D341Med (cell line): Measurements from ENCODE around the gene ATXN7L1.
A peak's percentile ranks its signal among the peaks of the same experiment; 100 is the strongest.

Experiments used
- DNase-seq: peaks from one replicate; pipeline ENCODE4 v3.0.0; 2012; ENCODE audit warnings: low spot score

The ATXN7L1 gene

DNA sequence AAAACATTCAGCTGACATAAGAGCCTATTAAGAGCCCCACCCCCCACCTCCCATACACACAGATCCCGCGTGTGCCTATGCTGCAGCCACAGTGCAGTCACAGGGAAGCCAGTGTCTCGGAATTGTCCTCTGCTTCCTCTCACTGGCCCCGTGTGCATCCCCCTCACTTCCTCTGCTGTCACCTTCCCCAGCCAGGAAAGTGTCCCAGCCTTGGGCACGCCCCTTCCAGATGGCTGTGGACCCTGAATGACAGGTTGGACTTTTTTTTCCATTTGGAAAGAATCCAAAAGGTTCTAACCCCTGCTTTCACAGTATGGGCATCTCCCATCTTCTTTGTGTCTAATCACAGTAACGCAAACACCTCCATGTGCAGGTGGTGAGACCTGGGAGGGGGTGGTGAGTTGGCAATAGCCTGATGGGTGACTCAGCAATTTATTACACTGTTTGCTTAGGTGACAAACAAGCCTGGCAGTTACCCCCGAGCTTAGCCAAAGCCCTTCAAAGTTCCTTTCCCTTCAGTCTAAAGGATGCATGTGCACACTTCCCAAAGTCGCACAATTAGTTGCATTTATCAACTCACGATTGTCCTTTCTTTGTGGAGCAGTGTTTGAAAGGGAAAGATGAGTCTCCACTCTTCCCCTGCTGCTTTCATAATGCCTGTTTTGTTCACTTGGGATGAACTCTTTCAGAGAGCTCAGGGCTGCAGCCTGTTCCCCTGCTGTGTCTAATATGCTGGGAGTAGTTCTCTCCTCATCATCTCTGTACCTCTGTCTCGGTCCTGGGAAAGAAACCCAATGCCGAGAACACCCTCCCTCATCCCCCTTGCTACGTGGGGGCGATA, 227.6 kb downstream of the ATXN7L1 start:
- no peak for DNase-seq

DNA sequence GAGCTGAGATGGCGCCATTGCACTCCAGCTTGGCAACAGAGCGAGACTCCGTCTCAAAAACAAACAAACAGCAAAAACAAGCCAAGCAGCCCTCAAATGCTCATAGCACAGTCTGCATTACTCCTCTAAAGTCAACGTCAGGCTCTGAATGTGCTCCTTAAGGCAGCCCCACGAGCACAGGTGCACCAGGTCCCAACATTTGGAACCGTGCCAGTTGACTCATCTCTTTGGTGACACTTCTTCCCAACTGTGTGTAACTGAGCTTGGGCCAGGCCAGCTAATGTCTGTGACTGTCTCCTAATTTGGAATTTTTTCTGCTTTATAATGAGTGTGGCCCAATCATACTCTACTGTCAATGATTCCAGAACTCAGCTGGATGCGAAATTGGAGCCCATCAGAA, 228.8 kb downstream of the ATXN7L1 start:
- DNase-seq = no peak

- DNase-seq = no peak
Measured at GRCh38 chr7:105644937-105645336, 231.5 kb downstream of the ATXN7L1 start.

DNA sequence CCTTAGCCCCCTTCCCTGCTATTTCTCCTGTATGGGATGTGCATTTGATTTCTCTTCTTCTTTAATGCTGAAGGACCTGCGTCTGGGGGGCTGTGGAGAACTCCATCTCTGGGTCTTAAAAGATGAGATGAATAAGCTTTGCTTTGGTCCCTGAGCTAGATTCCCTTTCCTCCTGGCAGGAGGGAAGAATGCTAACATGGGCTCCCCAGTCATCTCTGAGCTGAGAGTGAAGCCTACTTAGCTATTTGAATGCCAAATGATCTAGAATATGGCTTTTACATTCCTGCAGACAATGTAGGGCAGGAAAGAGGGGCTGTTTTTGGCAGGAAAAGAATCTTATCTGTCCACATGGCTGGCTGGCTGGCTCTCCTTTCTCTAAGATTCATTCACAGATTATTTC, 232.5 kb downstream of the ATXN7L1 start:
- DNase-seq = no peak

- DNase-seq = peak; percentile 78
Measured at GRCh38 chr7:105643384-105643783, 233.0 kb downstream of the ATXN7L1 start.

DNA sequence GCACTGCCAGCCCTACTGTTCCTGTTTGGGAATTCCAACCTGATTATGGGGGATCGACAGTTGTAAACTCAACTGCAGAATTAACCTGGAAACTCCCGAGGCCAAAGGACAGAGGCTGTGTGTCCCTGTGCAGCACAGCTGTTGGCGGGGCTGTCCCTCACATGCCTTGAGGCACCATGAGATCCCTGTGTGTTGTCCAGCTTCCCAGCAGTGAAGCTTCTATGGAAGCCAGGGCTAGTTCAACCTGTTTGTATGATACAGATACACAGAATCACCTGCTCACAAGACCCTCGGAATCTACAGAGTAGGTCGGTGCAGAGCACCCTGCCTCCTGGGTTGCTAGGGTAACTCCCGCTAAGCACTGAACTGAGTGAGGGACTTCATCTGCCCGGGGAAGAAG, 234.1 kb downstream of the ATXN7L1 start:
- no peak for DNase-seq

DNA sequence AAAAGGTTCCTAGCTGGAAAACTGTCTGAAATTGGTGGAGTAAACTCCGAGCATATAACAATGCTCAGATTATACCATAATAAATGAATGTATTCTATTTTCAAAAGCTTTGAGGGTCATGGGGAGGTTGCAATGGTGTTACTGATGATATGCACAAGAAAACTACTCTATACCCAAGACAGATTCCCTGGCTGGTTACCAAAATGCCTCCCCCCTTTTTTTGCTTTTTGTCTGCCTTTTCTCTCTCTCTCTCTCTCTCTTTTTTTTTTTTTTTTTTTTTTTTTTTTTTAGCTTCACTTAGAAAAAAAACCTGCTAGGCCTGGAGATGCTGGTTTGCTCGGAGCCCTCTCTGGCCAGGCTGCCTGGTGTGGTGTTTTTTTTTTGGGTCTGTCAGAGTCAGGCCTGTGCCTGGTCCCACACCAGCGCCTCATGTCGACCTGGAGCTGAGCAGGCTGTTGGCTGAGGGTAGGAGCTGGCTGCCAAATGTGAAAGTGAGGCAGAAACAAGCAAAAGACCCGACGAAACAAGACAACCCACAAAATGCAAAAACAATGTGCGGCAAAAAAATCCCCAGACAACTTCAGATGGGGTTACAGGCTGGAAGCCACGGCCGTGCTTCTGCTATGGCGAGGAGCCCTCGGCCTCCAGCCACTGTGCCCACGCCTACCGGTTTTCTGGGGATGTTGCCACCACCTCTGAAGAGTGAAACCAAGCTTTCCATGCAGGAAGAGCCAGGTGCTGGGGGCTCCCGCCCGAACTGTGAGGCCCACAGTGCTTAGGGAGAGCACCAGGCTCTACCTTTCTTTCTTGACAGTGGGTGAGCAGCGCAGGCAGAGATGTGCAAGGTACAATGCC, 235.2 kb downstream of the ATXN7L1 start:
- peak; percentile 25 for DNase-seq

DNA sequence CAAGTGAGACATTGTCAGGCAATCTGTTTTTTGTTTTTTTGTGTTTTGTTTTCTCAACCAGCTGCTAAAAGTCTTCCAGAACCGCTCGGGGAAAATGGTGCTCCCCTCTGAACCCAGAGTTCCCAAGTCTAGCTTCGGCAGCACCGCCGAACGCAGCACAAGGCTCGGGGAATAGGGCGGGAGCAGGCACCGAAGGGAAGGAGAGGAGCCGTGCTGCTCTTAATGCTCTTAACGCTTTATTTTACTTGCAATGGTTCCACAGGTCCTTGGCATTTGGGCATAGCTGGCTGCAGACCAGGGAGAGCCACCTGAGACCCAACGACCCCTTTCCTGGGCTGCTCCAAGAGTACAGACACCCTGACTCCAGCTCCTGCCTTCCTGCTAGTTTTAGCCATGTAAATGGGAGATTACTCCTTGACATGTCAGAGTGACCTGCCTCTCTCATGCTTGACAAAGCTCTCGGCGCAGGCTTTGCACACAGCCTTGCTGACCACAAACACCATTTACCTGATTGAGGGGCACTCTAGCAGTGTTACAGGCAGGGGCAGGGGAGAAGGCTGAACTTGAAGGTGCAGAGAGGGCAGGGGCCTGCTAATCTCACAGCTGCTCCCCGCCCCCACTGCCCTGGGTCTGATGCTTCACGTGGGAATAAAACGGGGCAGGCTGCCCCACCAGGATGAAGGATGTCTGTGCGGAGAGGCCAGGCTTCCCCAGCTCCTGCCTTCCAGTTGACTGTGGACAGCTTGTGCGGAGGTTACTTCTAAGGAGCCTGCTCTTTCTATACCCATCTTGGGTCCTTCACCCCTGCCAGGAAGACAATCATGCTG, 236.5 kb downstream of the ATXN7L1 start:
- peak; percentile 27 for DNase-seq

GRCh38 chr7:105638902-105639495, 237.4 kb downstream of the ATXN7L1 start:
- peak; percentile 17 for DNase-seq

DNA sequence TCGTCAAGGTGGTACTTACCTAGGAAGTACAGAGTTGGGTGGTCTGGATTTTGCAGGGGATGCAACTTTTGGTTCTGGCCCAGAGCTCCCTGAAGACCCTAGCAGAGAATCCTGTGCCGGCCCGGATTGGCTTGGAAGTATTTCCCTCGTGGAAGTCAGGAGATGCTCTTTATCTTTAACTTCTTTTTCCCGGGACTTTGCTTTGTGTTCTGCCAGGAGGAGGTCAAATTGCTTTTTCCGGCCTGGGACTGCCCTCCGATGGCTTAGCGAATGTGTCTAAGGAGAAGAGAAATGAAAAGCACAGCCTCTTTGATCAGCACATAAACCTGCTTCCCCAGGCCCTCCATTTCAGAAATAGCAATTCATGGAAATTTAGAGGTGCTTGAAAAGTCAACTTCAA, 238.1 kb downstream of the ATXN7L1 start:
- DNase-seq = no peak

DNA sequence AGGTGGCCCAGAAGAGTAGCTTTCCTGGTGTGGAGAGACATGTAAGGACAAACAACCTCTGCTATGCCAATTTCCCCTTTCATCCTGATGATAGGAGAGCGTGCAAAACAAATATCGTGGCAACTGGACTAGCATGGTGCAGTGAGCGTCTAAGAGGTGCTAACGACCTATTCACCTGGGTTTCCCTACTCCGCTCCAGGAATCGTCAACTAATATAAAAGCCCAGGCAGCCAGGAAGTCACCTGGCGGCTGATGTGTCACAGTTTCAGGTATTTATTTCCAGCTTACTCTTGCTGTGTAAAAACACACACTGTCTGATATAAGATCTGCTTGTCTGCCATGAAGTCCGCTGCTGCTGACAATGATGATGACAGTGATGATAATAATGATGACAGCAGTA, 238.6 kb downstream of the ATXN7L1 start:
- no peak for DNase-seq

- no peak for DNase-seq
Measured at GRCh38 chr7:105636982-105637381, 239.4 kb downstream of the ATXN7L1 start.

DNA sequence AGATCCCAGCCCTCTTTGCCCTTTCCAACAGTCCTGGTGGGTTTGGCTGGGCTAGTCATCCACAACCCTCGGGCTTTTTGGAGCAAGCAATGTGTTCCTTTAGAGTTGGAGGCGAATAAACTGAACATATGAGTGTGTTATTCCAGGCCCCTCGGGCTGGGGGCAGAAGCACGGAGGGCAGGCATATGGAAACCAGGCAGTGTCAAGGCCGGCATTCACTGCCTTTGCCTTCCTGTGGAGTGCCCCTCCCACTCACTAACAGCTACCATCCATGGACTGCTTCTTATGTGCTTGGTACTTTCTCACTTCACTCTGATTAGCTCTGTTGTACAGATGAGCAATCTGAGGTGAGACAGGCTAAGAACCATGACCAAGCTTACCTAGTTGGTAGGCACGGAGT, 241.2 kb downstream of the ATXN7L1 start:
- no peak for DNase-seq

DNA sequence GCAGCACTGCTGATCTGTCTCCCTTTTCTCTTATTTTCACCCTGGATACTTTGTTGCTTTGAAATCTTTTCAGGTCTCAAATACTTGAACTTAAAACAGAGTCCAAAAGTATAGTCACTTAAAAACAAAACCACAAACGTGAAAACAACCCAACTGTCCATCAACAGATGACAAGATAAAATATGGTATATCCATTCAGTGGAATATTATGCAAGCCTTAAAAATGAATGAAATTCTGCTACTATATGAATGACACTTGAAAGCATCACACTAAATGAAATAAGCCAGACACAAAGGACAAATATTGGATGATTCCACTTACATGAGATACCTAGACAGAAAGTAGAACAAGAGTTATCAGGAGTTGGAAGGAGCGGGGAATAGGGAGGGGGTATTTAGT, 250.4 kb downstream of the ATXN7L1 start:
- DNase-seq = no peak

GRCh38 chr7:105623906-105624305, 252.5 kb downstream of the ATXN7L1 start:
- DNase-seq = no peak

- DNase-seq = no peak
Measured at GRCh38 chr7:105623378-105623777, 253.0 kb downstream of the ATXN7L1 start.

GRCh38 chr7:105622106-105622731, 254.2 kb downstream of the ATXN7L1 start:
- DNase-seq = peak; percentile 13

DNA sequence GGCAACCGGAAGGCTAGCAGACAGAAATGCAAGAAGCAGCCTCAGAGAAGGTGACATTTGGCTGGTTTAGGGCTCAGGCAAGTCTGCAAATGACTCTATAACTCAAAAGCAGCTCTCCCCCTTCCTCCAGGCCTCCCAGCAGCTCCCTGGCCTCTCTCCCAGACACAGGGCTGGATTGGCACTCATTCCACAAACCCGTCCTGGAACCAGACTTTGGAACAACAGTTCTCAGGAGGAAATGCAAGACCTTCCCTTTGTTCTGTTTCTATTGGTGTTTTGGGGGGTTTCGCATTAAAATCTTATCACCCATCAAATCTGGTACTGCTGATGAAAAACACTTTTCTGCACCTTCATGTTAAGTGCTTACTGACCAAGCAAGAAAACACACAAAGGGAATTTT, 254.8 kb downstream of the ATXN7L1 start:
- DNase-seq = no peak

DNA sequence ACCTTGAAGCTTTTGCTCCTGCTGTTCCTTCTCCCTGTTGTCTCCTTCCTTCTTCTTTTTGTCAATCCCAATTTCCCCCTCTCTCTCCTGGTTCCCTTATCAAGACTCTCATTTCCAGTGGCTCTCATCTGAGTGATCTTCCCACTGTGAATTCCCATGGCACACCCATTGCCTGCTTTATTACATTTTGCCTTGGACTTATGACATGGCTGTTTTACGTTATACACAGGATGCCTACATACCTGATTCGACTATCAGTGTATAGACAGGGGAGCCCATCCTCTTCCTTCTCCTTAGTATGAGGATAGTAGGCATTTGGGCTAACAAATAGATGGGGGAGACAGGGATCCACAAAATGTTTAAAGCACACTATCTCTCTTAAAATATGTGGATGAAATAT, 255.2 kb downstream of the ATXN7L1 start:
- no peak for DNase-seq

GRCh38 chr7:105619590-105619989, 256.8 kb downstream of the ATXN7L1 start:
- DNase-seq = no peak

DNA sequence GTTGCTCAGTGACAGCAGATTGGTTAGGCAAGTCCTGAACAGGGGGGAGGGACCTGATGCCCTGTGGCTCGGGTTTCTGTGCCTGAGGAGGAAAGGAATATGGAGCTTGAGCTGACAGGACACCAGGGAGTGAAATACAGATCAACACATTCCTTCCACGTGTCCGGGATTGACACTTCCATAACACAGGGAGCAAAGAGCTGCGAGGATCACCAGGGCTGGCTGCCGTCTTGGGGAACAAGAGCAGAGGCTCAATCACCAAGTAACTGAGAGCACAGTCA, 258.4 kb downstream of the ATXN7L1 start:
- no peak for DNase-seq
